HG03342 (cell line): Measurements from ENCODE around the gene EYS.
"Not testable (repeated sequence)": the region's sequence is repeated elsewhere in the genome, so short reads cannot be mapped to it uniquely, and the experiment has no call there.

Experiments
- ATAC-seq: cut with Tn5 transposase; IDR thresholded peaks from one replicate; pipeline ENCODE4 v1.9.1; 2021; ENCODE audit warnings: mild to moderate bottlenecking, moderate library complexity; ENCODE audit not compliant: unreplicated experiment

Gene EYS

DNA sequence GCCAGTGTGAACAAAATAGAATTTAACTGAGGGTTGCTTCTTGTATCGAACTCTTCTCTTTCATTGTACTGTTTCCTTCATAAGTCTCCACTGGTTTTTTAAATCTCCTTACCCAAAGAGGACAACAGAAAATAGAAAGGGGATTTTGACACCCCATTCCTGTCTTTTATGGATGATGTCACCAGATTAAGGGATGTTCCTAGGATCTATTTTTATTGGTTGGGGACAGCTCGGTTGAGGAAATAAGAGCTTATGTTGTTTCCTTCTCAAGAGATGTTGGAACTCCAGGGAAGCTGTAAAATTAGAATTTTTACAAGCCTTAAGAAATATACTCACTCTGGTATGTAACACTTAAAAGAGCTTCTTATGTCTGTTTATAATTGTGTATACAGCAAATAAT is 1900.0 kb downstream of the EYS start:
- no peak for ATAC-seq

DNA sequence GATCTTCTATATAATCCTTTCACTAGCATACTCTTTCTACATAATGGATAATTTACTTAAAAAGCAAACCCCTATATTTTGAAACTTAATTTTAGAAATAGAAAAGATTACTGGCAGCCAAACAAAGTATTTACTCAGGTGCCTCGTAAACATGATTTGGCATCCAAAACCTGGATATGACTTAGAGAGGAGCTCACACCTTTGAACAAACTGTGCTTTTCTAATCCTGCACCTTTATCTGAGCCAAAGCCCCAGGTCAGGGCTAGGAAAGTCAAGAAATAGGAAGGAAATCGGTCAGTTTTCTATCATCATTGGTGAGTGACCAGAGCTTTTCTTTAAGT is 1900.5 kb downstream of the EYS start:
- ATAC-seq: no peak

- no peak for ATAC-seq
These were observed 1901.0 kb downstream of the EYS start for GRCh38 chr6:63805808-63806572.

DNA sequence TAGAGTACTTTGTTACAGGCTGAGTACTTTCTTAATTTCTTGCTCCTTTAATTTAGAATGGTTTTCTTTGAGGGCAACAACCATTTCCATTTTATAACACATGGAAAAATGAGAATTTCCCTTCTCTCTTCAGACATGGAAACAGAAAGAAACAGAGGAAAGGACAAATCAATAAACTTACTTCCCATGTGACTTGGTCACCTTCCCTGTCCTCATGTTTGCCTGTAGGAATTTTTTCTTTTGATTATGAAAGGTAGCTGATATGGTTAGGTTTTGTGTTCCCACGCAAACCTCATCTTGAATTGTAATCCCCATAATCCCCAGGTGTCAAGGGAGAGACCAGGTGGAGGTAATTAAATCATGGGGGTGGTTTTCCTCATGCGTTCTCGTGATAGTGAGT is 1901.7 kb downstream of the EYS start:
- no peak for ATAC-seq

GRCh38 chr6:63804381-63804956 is 1902.6 kb downstream of the EYS start:
- no peak for ATAC-seq

DNA sequence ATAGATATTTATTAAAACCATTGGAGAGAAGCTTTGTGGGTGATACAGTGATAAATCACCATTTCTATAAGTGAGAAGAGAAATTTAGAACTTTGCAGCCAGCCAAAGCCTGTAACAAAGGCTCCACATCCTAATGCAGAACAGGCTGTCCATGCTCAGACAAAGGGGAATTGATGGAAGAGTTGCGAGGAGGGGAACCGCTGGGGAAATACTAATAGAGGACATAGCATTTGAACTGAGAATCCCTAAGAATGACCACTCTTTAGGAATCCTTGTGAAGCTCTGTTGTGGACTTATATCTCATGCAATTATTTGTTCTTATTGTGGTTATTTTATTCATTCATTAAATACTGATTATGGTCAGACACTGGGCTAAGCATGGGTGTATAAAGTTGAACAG is 1903.7 kb downstream of the EYS start:
- no peak for ATAC-seq

DNA sequence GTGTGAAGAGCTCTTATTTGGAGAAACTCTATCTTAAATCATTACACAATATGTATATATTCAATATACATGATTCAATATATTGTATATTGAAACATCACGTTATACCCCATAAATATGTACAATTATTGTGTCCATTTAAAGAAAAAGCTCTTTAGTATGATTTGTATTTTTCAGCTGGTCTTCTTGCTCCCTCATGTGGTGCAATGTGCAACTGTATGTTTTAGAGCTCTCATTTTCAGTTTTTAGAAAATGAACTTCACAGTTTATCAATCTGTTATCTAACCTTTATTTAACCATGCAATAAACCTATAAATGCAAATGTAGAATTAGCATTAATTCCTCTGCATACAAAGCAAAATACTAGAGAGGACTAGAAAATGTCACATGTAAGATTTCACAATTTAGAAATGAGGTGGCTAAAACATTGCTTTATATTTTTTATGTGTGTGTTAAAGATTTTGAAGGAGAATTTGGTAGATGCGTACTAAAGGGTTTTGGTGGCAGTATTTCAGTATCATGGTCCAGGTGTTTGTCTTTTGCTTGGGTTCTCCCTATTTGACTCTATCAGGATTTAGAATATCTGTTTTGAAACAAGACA is 1904.3 kb downstream of the EYS start:
- ATAC-seq: no peak

DNA sequence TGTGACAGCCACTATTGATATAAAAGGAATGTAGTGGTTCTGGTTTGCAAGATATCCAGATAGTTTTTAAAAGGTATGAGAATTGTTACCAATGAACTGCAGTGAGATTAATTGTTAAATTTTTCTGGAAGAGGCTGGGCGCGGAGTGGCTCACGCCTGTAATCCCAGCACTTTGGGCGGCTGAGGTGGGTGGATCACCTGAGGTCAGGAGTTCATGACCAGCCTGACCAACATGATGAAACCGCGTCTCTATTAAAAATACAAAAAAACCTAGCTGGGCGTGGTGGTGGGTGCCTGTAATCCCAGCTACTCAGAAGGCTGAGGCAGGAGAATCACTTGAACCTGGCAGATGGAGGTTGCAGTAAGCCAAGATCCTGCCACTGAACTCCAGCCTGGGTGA is 1906.6 kb downstream of the EYS start:
- ATAC-seq: not testable (repeated sequence)

- no peak for ATAC-seq
These were observed 1907.2 kb downstream of the EYS start for GRCh38 chr6:63799813-63800212.

DNA sequence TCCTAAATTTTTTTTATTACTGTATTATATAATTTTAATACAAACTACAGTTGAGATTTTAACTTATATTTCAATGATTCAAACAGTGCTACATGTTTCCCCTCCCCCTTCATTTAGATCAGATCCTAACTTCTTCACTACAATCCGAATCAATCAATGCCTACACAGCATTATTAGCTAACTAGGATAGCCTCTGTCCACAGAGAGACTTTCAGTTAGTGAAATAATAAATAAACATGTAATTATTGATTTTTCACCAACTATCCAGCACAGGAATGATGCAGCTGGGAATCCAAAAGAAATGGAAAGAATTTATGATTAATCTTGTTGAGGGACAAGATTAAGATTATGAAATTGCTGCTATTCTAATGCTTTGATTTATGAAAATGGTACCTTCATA is 1907.7 kb downstream of the EYS start:
- no peak for ATAC-seq

GRCh38 chr6:63798378-63798777 is 1908.6 kb downstream of the EYS start:
- no peak for ATAC-seq

GRCh38 chr6:63797721-63798120 is 1909.3 kb downstream of the EYS start:
- ATAC-seq: no peak

DNA sequence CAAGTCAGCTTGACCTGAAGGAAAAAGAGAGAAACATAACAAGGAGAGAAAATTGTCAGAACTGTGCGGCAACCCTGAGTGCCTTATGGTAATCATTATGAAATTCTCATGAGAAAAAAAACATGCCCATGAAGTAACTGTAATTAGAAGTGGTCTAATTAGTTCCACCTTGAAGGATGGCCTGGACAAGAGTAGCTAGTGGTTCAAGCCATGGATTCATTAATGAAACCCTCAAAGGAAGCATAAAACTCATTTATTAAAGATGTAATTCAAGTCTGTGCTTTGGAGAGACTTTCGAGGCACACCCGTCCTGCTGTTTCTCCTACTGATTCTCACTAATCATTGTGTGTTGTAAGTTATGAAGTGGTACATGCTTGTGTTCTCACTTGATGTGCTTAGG is 1911.2 kb downstream of the EYS start:
- ATAC-seq: no peak

- ATAC-seq: no peak
These were observed 1912.0 kb downstream of the EYS start for GRCh38 chr6:63795006-63795405.

GRCh38 chr6:63793465-63794137 is 1913.4 kb downstream of the EYS start:
- ATAC-seq: peak; percentile 41

DNA sequence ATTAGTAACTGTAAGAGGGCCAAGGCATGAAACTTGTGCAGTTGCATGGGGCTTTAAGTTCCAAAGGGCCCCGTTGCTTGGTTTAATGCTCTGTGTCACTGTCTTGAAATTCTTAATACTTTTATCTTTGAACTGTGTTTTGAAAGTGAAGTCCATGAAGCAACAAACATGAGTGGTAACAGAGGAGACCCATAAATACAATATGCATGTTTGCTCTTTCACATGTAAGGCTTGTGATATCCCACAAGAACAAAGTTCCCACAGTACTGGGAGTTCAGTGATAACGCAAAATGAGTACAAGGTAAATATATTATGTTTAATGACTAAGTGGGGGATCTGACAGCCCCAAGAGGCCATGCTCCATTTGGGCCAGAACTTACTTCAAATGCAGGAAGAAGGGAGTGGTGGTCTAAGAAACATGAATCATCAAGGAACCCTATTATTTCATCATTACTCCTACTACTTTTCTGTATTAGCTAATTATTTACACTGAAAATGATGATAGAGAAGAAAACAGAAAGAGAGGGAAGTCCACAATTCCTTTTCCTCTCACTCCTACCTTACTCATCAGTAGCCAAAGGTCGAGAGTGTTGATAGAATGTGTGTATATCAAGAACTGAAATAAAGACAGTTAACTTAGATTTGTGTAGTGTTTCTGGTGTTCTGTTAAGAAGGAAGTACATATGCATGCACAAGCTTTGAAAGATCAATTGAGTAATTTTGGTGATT is 1914.1 kb downstream of the EYS start:
- no peak for ATAC-seq

DNA sequence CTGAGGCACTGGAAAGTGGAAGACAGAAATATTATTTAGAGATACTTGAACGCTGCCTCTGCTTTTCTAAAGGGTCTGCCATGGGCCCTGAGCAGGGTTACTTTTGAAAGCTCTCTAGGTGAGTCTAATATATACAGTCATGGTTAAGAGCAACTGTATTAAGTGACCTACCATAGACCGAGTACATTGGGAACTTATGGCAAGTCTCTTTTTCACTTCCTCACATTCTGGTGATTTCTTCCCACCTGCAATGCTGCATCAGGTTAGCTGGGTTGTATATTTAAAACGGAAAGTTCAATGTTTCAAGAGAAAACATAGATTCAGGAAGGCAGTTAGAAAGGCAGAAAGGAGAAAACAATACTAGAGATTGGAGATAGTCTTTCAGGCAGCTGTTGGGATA is 1916.7 kb downstream of the EYS start:
- peak; percentile 61 for ATAC-seq

DNA sequence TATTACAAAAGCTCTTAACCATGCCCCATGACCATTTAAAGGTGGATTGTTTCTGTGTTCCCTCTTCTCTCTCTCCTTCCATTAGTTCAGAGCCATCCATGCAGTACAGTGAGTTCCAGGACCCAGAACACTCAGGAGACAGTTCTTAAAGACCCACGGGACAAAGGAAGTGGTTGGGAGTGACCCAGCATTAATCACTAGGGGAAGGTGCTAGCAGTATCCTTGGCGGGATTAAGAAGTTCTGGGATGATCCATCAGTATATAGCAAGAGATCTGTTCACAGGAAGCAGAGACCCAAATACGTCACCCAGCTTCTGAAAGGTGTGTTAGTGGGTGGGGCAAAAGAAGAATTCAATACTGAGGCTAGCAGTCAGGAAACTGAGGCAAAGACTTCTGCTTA is 1917.3 kb downstream of the EYS start:
- ATAC-seq: no peak

DNA sequence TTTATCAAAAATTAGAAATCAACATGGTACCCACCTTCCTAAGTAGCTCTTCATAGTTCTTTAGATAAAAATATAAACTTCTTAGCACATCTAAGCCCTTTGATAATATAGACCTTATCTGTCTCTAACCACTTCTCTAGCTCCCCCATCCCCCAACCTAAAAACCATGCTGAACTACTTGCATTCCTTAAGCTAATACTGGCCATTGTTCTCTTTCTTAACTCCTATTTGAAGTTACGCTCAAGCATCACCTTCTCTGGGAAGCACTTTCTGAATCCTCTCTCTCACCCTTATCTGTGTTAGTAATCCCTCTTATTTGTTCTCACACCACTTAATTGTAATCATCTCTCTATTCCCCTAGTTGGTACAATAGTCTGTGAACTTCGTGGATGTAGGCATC is 1918.5 kb downstream of the EYS start:
- no peak for ATAC-seq

DNA sequence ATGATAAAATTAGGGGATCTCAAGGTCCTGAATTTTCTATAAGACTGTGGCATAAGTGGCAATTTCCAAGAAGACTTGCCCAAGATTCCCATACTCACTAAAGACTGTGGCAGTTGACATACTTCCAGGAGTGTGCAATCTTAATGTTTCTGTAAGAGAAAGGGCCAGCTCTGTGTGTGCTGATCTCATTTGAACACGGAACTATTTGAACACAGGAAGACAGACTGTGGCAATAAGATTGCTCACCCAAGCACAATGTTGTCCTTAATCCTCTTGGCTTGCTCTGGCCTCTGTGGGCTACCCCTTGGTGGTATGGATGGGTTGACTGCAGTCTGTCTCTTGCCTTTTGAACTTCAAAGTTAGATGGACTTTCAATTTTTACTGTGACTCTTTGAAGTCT is 1920.0 kb downstream of the EYS start:
- no peak for ATAC-seq

DNA sequence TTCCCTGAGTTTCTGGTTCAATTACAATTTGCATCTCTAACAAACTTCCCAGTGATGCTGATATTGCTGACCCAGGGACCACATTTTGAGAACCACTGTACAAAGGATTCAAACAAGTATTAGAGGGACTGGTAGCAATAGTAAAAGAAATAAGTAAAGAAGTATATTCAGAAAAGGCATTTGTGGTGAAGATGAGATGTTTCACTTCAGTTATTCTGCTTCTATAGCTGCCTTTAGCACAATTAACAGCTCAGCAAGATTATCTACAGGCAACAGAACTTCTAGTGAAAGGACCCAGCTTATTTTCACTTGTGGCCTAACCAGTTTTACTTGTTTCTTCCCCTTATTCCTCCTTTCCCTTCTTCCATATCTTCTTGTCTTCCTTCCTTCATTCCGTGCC is 1922.0 kb downstream of the EYS start:
- no peak for ATAC-seq
